ENCODE data around the gene LCT.
"Not testable (repeated sequence)": the region's sequence is repeated elsewhere in the genome, so short reads cannot be mapped to it uniquely, and the experiment has no call there.

Gene LCT

GRCh38 chr2:135836596-135837270 is at the start of gene LCT:
LCT (minus strand) TSS chr2:135837184; CDS start chr2:135837169, 15 bp downstream.
- no peak for DNase-seq

DNA sequence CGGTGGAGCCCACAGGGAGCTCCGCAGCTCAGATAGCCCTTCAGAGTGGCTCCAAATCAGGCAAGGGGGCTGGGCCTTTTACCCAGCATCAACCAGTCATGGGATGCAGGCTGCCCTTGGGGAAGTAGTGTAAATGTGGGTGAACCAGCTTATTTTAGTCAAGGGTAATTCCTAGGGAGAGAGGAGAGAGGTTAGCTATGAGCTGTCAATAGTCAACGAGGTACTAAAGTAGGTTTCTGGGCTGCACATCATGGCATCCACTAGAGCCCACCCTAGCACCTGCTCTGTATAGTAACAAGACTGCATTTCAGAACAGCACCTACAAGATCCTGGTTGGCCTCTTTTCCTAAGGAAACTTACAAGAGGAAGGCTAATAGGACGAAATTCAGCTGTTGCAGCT is 48.7 kb upstream of the LCT start:
- no peak for DNase-seq

GRCh38 chr2:135882415-135882814 is 45.4 kb upstream of the LCT start:
- no peak for DNase-seq

DNA sequence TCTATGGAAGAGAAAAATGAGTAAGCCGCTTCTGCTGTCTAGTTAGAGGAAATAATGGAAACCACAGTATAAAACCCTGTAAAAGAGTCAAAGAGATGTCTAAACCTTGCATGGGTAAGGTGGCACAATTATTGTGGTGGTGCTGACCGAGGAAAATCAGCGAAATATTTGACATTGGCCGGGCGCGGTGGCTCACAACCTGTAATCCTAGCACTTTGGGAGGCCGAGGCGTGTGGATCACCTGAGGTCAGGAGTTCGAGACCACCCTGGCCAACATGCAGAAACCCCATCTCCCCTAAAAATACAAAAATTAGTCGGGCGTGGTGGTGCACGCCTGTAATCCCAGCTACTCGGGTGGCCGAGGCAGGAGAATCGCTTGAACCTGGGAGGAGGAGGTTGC is 39.8 kb upstream of the LCT start:
- not testable (repeated sequence) for DNase-seq

- DNase-seq = peak; percentile 80
Measured at GRCh38 chr2:135876066-135876711, 39.2 kb upstream of the LCT start, which contains the start of gene MCM6. MCM6 (minus strand) TSS chr2:135876443; CDS start chr2:135876365, 78 bp downstream.

DNA sequence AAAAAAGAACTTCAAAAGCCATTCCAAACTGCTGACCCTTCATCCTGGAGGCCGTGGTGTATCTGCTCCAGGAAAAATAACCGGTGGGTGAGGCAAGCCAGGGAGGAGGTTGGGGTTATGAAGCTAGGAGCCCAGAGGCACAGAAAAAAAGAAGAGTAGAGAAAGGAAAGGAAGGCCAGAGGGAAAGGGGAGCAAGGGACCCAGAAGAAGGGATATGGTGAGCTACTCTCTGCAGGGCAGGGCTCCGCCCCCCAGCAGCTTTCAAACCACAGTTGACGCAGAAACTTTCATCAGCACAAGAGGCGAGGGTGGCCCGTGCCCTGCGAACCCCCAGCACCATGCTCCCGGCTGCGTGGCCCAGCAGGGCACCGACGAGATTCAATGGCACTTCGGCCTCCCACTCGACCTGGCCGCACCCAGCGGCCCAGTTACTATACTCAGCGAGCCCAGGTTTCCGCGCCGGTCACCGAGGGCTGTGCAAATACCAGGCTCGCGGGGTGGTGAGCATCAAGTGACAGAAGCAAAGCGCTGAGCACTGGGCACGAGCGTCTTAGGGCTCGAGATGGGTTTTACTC is 38.6 kb upstream of the LCT start:
- no peak for DNase-seq

DNA sequence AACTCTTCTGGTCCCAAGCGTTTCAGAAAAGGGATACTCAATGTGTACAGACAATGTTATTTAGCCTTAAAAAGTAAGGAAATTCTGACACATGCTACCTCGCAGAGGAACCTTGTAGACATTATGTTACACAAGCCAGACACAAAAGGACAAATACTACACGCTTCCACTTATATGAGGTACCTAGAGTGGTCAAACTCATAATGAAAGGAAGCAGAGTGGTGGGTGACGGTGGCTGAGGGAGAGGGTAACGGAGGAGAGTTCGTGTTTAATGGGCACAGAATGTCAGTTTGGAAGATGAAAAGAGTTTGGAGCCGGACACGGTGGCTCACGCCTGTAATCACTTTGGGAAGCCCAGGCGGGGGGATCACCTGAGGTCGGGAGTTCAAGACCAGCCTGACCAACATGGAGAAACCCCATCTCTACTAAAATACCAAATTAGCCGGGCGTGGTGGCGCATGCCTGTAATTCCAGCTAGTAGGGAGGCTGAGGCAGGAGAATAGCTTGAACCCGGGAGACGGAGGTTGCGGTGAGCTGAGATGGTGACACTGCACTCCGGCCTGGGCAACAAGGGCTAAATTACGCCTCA is 37.9 kb upstream of the LCT start:
- no peak for DNase-seq

GRCh38 chr2:135870571-135870970 is 33.6 kb upstream of the LCT start:
- DNase-seq = no peak

GRCh38 chr2:135863233-135863632 is 26.2 kb upstream of the LCT start:
- no peak for DNase-seq

DNA sequence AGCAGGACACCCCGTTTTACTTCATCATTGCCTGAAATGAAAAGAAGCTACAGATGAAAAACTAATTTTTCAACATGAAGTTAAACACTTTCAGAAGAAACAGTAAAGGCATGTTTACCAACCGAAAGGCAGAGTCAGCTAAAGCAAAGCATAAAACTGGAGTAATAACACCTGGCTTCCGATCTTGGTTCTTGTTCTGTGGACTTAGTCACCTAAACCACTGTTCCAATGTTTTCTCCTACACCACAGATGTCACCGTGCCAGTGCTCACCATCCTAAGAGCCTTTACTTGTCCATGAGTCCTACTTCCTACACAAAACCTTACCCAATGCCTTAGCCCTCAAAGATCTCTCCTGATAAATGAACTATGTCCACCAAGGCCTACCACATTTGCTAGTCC is 25.7 kb upstream of the LCT start:
- DNase-seq = no peak

- no peak for DNase-seq
Measured at GRCh38 chr2:135853401-135853800, 16.4 kb upstream of the LCT start.

DNA sequence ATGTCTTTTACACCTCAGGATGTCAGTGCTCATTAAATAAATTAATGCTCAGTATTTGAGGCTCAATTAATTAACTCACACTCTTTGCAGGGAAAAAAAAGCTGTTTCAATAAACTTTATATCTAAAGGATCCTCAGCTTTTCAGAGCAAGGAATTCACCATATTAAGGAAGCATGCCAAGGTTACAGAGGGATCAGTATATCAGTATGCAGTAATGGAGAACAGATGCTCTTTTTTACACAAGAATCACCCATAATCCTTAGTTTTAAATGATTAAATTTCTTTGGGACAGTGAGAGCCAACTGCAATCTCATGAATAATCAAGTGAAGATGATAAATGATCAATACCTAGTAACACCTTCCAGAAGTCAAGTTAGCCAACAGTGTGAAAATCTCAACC is 14.9 kb upstream of the LCT start:
- DNase-seq = no peak

GRCh38 chr2:135850892-135851668 is 14.1 kb upstream of the LCT start:
- no peak for DNase-seq

GRCh38 chr2:135849087-135849486 is 12.1 kb upstream of the LCT start:
- DNase-seq = no peak

DNA sequence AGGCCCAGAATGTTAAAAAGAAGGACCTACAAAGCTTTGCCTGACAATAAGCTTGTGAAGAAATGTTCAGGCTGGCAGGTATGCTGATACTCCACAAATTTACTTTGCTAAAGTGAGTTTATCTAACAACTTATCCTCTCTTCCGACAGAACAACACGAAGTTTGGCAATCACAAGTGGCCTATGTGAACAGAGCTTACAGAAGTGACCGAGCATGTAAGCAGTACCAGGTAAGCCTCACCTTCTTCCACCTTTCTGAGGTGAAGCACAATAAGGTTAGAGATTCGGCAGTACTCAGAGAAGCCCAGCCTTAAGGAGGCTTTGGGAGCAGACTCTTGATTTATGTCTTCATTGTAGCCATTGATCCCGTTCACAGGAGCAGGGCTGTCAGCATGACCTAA is 9.0 kb upstream of the LCT start:
- no peak for DNase-seq

DNA sequence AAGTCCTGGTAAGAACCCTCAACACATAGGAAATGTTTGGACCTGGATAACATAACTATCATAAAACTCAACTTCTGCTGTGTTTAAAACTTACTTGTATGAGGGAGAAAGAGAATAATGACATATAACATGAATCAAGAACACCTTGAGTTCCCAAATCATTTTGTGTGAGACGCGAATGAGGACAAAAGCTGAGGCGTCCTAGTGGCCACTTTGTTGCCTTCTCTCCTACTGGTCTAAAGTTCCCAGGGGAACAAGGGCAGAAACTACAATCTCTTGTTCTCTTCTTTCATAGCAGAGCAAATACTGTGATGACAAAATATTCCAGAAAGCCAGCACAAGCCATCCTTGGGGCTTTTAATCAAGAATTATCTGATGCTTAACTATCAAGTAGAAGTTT is 8.3 kb upstream of the LCT start:
- no peak for DNase-seq

- no peak for DNase-seq
Measured at GRCh38 chr2:135844301-135844895, 7.4 kb upstream of the LCT start.

GRCh38 chr2:135843671-135844070 is 6.7 kb upstream of the LCT start:
- DNase-seq = no peak

- no peak for DNase-seq
Measured at GRCh38 chr2:135840601-135841000, 3.6 kb upstream of the LCT start.

- no peak for DNase-seq
Measured at GRCh38 chr2:135839713-135840112, 2.7 kb upstream of the LCT start.

GRCh38 chr2:135838502-135838901 is 1.5 kb upstream of the LCT start:
- DNase-seq = no peak

DNA sequence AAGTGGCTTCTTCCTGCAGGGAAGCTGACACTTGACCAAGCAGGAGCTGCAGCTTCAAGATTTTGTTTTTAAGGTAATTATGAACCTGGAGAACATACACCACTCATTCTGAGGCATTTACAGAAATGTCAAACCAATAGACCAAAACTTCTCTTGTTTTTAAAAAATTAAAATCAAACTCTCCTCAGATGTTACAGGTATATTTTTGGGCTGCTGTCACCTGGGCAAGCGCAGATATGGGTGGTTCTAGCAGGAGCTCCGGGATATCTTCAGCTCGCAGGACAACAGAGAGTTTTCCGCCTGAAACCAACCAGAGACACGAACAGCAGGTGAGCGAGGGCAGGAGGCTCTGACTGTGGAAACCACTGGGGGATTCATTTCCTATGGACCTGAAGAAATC is 4.1 kb downstream of the LCT start:
- no peak for DNase-seq
